CD4-positive, alpha-beta T cell treated with Interleukin-15 for 1 hour (primary cell): ENCODE measurements around the gene SULT2B1.
"Not testable (repeated sequence)": the region's sequence is repeated elsewhere in the genome, so short reads cannot be mapped to it uniquely, and the experiment has no call there.

Source experiments
- DNase-seq: peaks from one replicate; pipeline ENCODE4 v3.0.0-alpha.2; 2020

The SULT2B1 gene

GRCh38 chr19:48561412-48561811, 9.4 kb downstream of the SULT2B1 start:
- no peak for DNase-seq

GRCh38 chr19:48565090-48565489, 13.1 kb downstream of the SULT2B1 start:
- DNase-seq: no peak

GRCh38 chr19:48568345-48568886, 16.4 kb downstream of the SULT2B1 start:
- DNase-seq: no peak

- DNase-seq: no peak
These were observed 17.8 kb downstream of the SULT2B1 start for GRCh38 chr19:48569814-48570213.

GRCh38 chr19:48571378-48572162, 19.6 kb downstream of the SULT2B1 start:
- no peak for DNase-seq

- DNase-seq: no peak
These were observed 21.2 kb downstream of the SULT2B1 start for GRCh38 chr19:48573163-48573505.

- DNase-seq: no peak
These were observed 24.1 kb downstream of the SULT2B1 start for GRCh38 chr19:48575931-48576622.

GRCh38 chr19:48577908-48578307, 25.9 kb downstream of the SULT2B1 start:
- DNase-seq: not testable (repeated sequence)

GRCh38 chr19:48578891-48579290, 26.9 kb downstream of the SULT2B1 start:
- DNase-seq: no peak

- no peak for DNase-seq
These were observed 30.2 kb downstream of the SULT2B1 start for GRCh38 chr19:48582168-48582567.

- DNase-seq: no peak
These were observed 35.4 kb downstream of the SULT2B1 start for GRCh38 chr19:48587387-48587786.

- DNase-seq: peak; percentile 81
These were observed 36.9 kb downstream of the SULT2B1 start for GRCh38 chr19:48588670-48589401.

GRCh38 chr19:48591021-48591420, 39.0 kb downstream of the SULT2B1 start:
- DNase-seq: no peak

GRCh38 chr19:48595171-48595570, 43.2 kb downstream of the SULT2B1 start:
- no peak for DNase-seq

- no peak for DNase-seq
These were observed 43.9 kb downstream of the SULT2B1 start for GRCh38 chr19:48595833-48596232.

- DNase-seq: no peak
These were observed 44.3 kb downstream of the SULT2B1 start for GRCh38 chr19:48596237-48596636.

GRCh38 chr19:48596679-48597465, 44.9 kb downstream of the SULT2B1 start:
- peak; percentile 26 for DNase-seq

GRCh38 chr19:48598996-48599700, 47.2 kb downstream of the SULT2B1 start:
- DNase-seq: no peak

- no peak for DNase-seq
These were observed 48.9 kb downstream of the SULT2B1 start for GRCh38 chr19:48600679-48601417.

GRCh38 chr19:48603001-48603400, 51.0 kb downstream of the SULT2B1 start:
- no peak for DNase-seq

GRCh38 chr19:48603449-48603848, 51.5 kb downstream of the SULT2B1 start:
- DNase-seq: no peak
